T-helper 1 cell treated with Interleukin-12 subunit alpha and Interleukin-12 subunit beta and Interleukin-4 antibody, amounts not matched to agents 30 ng/mL and 1 ng/mL, for 36 hours (primary cell): ENCODE results near the gene KLF16. TPM values are rescaled to one million over a fixed set of nuclear protein-coding genes. Genes with fewer than 3 reads are reported as not detected.

Source experiments
- intact Hi-C: fragments of 100-400 bp; cut with micrococcal nuclease; formaldehyde crosslinking; loops from one replicate; pipeline ENCODE4 v1.15.1; 2024
- total RNA-seq: library from RNA; stranded (reverse); gene quantifications from 2 replicates; pipeline ENCODE4 v1.2.3, GENCODE V29; 2022

KLF16 gene
- total RNA-seq, 1 donor from 2014 or later = 20.4 TPM

- intact Hi-C loops = no loop called here
Measured at GRCh38 chr19:1872807-1873523, 9.6 kb upstream of the KLF16 start.

GRCh38 chr19:1871630-1872029, 8.3 kb upstream of the KLF16 start:
- intact Hi-C loops = no loop called here

- intact Hi-C loops = no loop called here
Measured at GRCh38 chr19:1871140-1871597, 7.8 kb upstream of the KLF16 start.

- intact Hi-C loops = no loop called here
Measured at GRCh38 chr19:1868971-1869370, 5.6 kb upstream of the KLF16 start.

- intact Hi-C loops = no loop called here
Measured at GRCh38 chr19:1867349-1867724, 4.0 kb upstream of the KLF16 start.

GRCh38 chr19:1866693-1867348, 3.4 kb upstream of the KLF16 start:
- intact Hi-C loops = no loop called here

GRCh38 chr19:1865172-1866010, 2.0 kb upstream of the KLF16 start:
- intact Hi-C loops = no loop called here

GRCh38 chr19:1864480-1865171, 1.2 kb upstream of the KLF16 start:
- intact Hi-C loops = loop anchor here (1.0 to 5.0 kb wide), 8 partner anchors 9 to 1708 kb away; partner anchors contain the start of genes ABHD17A, ADAT3, ATP8B3 and HMG20B

- intact Hi-C loops = loop anchor here (1.0 to 5.0 kb wide), 9 partner anchors 9 to 1708 kb away; partner anchors contain the start of genes ABHD17A, ADAT3, ATP8B3 and HMG20B
Measured at GRCh38 chr19:1863638-1864479, 480 bp upstream of the KLF16 start.

- intact Hi-C loops = loop anchor here (2.0 to 5.0 kb wide), 3 partner anchors 220 to 1710 kb away; partner anchors contain the start of genes HMG20B, PCSK4 and REEP6
Measured at GRCh38 chr19:1862424-1863327, 703 bp downstream of the KLF16 start.

GRCh38 chr19:1862068-1862423, 1.3 kb downstream of the KLF16 start:
- intact Hi-C loops = loop anchor here (2.0 to 5.0 kb wide), 3 partner anchors 220 to 1710 kb away; partner anchors contain the start of genes HMG20B, PCSK4 and REEP6

- intact Hi-C loops = loop anchor here (2.0 to 5.0 kb wide), 3 partner anchors 221 to 1711 kb away; partner anchors contain the start of genes HMG20B, PCSK4 and REEP6
Measured at GRCh38 chr19:1861599-1862031, 1.8 kb downstream of the KLF16 start.

- intact Hi-C loops = loop anchor here (5.0 kb wide), 2 partner anchors 221 to 1711 kb away; partner anchors contain the start of gene HMG20B
Measured at GRCh38 chr19:1860821-1861598, 2.4 kb downstream of the KLF16 start.

- intact Hi-C loops = loop anchor here (5.0 kb wide), 2 partner anchors 222 to 1712 kb away; partner anchors contain the start of gene HMG20B
Measured at GRCh38 chr19:1860042-1860775, 3.2 kb downstream of the KLF16 start.

GRCh38 chr19:1859331-1859781, 4.0 kb downstream of the KLF16 start:
- intact Hi-C loops = no loop called here

GRCh38 chr19:1858412-1859081, 4.8 kb downstream of the KLF16 start:
- intact Hi-C loops = no loop called here
